NOMO-1 treated with DMSO at 0.1 percent for 48 hours (cell line): ENCODE data around the gene TGIF1.

Experiments used
- DNase-seq: peaks from one replicate; lab custom pipeline; 2025; ENCODE audit not compliant: unreplicated experiment; lab: John Stamatoyannopoulos, UW

Gene TGIF1

DNA sequence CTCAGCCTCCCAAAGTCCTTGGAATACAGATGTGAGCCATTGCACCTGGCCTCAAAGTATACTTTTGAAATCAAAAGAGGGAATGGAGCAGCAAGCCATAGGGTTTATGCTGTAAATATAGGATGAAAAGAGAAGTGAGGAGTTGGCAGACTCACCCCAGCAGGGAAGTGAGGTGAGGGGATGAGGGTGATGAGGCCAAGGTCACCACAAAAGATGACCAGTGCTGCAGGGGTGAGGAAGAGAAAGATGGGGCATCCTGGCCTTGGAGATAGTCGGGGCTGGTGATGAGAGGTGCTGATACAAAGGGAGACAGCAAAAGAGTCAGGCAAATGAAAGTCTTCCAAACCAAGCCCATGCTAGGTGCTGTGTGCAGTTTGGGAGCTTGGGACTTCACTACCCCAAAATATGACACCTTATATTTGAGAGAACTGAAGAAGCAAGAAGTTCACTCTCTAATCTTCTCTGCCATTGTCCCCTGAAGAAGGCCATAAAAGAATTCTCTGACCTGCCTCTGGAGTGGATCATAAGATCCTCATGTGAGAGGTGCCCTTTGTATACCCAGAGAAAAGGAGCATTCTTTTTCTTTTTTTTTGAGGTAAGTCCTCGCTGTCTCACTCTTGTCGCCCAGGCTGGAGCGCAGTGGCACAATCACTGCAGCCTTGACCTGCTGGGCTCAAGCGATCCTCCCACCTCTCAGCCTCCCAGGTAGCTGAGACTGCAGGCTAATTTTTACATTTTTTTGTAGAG lies 31.0 kb downstream of the TGIF1 start:
- DNase-seq, result no peak

DNA sequence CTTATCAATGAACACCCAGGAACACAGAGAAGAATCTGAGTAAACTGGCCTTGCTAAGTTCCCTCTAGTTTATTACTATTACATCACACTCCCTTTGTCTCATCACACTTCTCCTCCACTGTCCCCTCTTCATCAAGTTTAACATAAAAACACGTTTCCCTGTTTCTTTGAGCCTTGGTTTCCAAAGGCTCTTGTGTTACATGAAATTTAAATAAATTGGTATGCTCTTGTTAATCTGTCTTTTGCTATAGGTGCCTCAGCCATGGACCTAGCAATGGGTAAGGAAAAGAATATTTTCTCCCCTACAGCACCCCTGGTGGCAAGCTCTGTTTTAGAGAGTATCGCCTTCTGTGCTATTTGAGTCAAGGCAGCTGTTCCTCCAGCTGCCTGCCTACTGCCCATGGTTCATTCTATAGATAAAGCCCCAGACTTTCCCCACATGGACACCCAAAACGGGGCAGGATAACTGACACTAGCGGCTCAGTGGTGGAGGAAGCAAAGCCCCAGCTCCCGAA lies 31.8 kb downstream of the TGIF1 start:
- peak; percentile 12 for DNase-seq

DNA sequence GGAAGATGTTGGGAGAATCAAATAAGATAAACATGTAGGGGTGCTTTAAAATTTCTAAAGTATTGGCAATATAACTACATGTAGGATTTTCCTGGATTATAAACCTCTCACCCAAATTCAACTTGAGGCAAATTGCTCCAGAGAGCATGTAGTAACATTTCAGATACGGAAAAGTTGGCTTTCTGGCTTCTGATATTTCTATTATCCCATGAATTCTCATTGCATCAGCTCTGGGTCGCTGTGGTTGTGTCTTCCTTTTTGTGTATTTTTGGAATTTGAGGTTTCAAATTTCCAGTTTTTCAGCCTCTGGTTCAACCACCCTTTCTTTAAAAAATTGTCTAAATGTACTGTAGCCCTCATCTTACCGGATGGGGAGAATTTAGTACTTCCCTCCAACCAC lies 32.3 kb downstream of the TGIF1 start:
- no peak for DNase-seq

DNA sequence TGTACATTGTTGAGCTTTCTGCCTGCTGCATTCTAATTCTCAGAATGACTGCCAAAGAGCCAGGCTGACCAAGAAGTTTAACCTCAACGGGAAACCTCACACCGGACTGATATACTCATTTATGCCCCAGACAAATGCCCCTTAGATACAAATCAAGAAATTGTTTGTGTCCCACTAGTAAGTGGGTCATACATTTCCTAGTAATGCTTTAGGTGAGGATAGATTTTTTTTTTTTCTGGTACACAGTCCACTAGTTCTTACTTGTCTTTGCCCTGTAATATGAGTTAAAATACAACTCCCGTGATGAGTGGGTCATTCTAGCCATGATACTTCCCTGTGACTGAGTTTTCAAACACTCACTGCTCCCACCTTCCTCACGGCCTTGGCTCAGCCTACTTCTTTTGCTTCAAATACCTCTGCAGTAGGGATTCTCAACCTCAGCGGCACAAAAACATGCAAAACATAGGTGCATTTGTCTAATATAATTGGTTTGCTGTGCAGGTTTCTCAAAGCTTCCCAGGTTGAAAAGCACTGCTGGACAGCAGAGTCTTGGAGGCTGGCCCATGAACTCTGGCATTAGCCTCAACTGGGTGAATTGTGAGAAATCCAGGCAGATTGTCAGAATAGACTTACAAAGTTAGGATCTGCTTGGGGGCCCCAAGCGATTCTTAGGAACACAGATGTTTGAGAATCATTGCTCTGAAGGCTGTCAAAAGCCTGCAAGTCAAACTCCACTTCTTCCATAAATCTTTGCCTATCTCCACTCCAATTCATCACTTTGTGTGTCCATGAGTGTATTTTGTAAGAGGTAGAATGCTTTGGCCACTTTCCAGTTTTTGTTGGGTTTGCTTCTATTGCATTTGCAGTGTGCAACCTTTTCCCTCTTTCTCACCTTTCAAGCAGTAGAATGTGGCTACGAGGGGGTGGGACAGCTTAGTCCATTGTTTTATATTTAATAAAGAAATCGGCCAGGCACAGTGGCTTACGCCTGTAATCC lies 35.5 kb downstream of the TGIF1 start:
- DNase-seq, result no peak

- DNase-seq, result no peak
These were observed 36.5 kb downstream of the TGIF1 start for GRCh38 chr18:3486512-3486911.

GRCh38 chr18:3489462-3489861 lies 39.5 kb downstream of the TGIF1 start:
- DNase-seq, result peak; percentile 16

DNA sequence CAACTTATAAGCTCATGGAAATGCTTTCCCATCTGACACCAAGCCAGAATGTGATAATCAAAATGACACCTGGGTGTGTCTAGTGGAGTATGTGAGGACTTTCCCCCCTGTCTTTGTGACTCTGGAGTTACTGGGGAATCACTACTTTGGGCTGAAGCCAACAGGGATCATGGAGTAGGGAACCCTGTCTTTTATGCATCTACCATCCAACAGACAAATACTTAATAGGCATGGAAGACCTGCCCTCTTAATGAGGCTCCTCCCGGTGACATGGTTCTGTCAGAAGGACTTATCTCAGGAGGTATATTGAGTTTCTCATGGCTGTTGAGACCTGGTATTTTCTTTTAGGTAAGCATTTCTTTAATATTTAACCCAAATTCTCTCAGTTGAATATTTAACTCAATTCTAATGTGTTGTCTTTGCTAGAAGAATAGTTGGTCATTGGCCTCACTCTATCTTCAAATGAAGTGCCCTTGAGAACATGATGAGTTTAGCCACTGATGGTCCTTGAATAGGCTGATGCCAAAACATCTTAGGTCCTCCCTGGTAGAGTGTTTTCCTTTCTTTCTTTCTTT lies 42.1 kb downstream of the TGIF1 start:
- DNase-seq, result no peak

DNA sequence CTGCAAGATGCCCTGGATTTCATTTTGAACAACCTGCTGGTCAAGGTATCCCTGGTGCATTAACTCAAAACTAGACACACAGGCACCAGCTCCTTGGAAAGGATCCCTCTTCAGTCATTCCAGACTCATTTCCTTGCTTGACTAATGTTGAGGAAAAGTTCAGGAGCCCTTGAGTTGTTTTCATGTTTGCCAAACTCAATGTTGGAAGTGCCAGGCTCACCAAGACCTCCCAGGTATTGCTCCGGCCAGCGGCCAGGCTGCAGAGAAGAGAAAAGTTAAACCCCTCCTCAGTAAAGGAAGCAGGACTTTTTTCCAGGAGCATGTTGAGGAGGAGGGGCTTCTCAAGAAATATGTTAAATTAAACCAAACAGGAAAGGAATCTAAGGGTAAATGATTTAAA lies 42.7 kb downstream of the TGIF1 start:
- DNase-seq, result no peak

- DNase-seq, result peak; percentile 63
These were observed 43.7 kb downstream of the TGIF1 start for GRCh38 chr18:3493501-3494244.

- no peak for DNase-seq
These were observed 44.2 kb downstream of the TGIF1 start for GRCh38 chr18:3494245-3494526.

DNA sequence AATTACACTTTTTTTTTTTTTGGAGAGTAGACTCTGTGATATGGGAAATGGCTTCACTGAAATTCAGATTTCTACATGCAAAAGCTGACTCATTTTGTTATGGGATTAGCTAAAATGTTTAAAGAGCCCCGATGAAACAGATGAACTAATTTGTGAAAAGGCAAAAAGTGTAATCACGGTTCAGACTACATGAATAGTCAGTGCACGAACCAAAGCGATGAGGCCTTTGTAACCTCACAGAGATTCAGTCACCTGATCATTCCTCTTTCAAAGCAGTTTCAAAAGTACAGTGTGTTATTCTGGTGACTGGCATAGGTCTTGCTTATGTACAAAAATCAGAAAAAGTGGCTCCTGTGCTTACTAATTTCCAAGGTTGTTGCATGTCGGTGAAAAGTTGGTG lies 44.6 kb downstream of the TGIF1 start:
- no peak for DNase-seq

DNA sequence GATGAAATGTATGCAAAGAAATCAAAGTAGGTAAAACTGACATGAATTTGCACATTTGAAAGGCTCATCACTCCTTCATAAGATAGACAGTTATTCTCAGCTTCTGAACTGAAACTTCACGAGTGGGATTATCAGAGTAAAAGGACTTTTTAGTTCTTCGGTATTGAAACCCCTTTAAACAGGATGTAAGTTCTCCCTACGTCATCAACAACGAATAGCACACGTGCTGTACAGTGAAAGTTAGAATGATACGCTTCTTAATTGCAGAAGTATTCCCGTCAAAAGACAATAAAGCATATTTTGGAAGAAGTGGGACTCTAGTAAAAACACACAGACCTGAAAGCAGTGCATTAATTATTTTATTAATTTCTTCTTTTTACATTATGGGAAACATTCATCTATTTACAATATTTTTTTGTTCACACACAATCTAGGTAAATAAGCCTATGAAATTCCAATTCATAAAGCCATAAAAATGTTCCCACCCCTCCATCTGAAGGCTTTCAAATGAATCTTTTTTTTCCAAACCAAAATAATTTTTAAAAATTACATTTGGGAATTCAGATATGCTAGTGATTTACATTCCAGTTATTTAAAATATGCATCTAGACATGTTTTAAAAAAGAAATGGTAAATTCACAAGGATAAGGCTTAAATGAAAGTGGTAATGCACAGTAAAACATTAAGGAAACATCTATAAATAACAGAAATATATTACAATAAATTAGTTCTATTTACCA lies 45.9 kb downstream of the TGIF1 start:
- DNase-seq, result no peak

GRCh38 chr18:3498698-3499471 lies 48.9 kb downstream of the TGIF1 start:
- no peak for DNase-seq

- DNase-seq, result no peak
These were observed 49.5 kb downstream of the TGIF1 start for GRCh38 chr18:3499501-3499900.

DNA sequence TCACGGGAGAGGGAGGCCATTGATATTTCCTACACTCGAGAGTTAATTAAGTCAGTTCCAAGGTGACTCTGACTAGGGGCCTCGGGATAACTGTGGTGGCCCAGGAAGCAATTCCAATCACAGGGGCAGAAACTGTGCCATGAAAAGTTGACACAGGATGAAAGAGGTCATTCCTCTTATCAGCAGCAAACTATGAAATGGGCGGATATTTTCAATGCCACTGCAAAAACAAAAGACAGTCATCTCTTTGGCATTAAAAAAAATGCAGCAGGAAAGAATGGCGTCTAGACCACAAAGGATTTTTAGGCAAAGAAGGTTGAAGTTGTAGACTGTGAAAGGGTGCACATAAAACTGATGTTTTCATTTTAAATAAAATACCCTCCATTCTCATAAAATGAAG lies 50.0 kb downstream of the TGIF1 start:
- no peak for DNase-seq

DNA sequence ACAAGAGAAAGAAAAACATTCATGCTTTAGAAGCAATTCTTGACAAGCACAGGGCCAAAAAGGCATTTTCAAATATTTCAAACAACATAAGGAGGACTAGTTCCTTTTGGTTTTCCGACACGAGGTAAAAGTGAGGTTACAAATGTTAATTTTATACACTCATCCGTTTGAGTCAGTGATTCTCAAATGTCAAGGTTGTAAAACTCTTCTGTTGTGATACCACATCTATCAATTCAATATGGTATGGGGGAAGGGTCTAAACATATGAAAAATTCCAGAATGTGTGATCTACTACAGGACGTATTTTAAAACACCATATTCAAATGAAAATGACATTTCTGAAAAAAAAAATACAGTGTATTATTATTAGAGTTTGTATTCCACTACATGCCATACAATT lies 52.7 kb downstream of the TGIF1 start:
- no peak for DNase-seq

DNA sequence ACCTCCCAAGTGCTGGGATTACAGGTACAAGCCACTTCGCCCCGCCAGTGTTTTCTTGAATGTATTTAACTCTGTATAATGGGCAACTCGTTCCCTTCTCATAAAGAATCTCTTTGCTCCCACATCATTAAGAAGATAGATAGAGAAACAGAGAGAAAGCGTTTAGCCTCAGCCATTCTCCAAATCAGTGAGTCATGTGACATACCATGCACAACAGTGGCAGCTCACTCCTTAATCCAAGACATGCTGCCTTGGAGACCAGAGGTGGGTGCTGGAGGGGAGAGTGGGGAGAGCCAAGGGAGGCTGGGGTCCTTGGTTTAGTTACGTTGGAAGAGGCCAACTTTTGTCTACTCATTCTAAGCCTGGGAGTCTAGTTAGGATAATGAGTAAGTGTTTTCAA lies 54.7 kb downstream of the TGIF1 start:
- no peak for DNase-seq

DNA sequence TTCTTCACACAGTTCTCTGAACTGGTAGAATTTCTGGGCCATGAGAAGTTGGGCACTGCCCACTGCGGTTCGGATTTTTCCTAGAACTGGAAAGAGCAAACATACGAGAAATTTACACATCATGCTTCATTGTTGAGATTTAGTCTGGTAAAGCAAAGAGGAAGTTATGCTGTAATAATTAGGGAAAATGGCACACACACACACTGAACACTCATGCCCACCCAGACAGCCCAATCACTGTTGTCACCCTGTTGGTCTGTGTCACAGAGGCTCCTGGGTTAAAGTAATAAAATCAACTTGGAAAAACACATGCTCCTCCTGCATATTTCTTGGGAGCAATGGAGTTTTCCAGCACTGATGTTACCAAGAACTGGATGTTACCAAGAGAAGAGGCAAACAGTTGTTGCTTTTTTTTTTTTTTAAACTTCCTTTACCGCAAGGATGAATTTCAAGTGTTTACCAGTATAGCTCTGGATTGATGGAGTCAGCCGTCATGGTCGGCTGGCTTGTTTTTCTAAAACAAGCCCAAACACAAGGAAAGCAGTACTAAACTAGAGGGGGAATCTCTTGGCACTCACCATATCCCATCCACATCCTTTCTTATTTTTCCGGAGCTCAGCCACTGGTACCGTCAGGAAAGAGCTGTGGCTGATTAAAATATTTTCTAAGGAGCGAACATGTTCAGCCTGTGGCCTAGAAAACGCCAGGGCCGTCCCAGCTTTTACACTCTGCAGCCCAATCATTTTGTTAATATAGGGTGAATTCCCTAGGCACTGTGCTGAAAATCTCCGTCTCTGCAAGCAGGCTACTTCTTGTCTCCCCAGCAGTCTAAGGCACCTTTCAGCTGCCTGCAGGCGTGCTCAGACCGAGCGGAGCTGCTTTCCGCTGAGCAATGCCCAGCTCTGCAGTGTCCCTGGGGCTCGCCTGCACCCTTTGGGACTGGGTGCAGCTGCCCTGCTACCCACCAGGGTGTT lies 58.9 kb downstream of the TGIF1 start:
- DNase-seq, result peak; percentile 15
